Activated T-helper 9 cell treated with anti-CD3 and anti-CD28 coated beads, Interleukin-2, amount 50 U/mL, for 16 hours (primary cell): ENCODE results near the gene IFIT1.
"Not testable (repeated sequence)": the region's sequence is repeated elsewhere in the genome, so short reads cannot be mapped to it uniquely, and the experiment has no call there.

ENCODE experiments used
- DNase-seq: peaks from one replicate; pipeline ENCODE4 v3.0.0-alpha.2; 2020; ENCODE audit warnings: low read depth

The IFIT1 gene, protein sequence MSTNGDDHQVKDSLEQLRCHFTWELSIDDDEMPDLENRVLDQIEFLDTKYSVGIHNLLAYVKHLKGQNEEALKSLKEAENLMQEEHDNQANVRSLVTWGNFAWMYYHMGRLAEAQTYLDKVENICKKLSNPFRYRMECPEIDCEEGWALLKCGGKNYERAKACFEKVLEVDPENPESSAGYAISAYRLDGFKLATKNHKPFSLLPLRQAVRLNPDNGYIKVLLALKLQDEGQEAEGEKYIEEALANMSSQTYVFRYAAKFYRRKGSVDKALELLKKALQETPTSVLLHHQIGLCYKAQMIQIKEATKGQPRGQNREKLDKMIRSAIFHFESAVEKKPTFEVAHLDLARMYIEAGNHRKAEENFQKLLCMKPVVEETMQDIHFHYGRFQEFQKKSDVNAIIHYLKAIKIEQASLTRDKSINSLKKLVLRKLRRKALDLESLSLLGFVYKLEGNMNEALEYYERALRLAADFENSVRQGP

DNA sequence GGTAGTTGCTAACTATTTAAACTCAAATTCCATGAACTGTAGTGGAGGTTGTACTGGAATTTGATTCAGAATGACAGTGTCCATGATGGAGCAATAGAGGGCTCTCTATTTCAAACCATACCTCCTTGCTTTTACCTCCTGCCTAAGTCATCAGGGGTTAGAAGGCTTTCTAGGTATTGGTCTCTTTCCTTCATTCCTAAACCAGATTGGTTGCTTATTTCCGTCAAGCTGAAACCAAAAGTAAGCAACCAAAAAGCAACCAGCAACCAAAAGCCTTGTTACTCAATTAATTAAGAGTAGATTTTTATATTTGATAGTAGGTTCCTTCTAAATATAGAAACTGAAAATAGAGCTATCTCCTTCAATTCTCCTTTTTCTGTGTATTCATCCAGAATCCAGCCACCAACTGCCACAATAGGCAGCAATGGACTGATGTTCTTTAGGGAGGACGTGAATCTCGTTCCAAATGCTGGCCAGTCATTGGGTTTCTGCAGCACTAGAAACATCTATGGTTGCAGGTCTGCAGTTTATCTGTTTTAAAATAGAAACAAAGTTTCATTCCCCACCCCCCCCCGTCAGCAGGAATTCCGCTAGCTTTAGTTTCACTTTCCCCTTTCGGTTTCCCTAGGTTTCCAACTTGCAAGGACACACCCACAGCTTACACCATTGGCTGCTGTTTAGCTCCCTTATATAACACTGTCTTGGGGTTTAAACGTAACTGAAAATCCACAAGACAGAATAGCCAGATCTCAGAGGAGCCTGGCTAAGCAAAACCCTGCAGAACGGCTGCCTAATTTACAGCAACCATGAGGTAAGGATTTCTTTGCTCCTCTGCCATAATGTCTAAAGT, at the start of gene IFIT1:
Gene IFIT1 (plus strand): TSS at position 717 of the 850 bp plus-strand sequence. CDS start 90 bp downstream, at position 807.
- DNase-seq: peak; percentile 6

DNA sequence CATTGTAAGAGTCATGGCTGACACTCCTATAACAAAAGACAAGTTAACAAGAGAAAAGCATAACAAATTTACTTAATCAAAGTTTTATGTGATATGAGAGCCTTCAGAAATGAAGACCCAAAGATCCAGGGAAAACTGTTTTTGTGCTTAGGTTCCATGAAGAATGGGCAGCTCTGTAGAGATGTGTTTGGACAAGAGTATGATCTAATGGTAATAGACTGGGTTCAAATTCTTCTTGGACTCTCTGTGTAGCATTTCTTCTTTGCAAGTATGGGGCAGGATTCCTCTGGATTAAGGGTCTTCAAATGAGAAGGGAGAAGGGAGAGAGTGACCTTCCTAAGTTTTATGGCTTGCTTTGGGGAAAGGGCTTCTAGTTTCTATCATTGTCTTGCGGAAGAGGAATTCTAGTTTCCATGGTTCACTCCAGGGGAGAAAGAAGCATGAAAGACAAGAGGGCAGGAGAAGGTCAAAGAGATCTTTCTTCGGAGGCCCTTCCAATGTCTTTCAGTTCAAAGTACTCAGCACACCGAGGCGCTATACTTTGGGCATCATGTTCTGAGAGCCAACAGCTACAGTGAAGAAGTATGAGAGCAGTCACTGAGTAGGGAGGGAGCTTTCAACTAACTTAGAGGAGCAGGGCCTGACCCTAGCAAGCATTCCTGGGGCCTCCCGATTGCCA, 49.2 kb upstream of the IFIT1 start:
- DNase-seq: no peak

DNA sequence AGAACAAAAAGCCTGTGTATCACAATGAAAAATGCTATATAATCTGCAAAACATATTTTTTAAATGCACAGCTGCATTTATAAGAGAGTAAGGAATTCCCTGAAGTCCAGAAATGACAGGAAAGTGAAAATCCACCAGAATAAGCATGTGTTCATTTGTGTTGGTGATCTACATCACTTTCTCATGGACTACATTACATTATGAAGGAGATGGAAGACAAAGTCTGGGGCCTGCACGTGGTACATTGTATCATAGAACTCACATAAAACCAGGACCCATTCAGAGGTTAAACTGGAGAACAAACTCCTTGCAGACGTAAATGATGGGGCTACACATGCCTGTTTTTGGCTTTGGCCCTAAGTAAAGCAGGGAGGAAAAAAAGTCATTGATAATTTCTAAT, 48.3 kb upstream of the IFIT1 start:
- DNase-seq: no peak

DNA sequence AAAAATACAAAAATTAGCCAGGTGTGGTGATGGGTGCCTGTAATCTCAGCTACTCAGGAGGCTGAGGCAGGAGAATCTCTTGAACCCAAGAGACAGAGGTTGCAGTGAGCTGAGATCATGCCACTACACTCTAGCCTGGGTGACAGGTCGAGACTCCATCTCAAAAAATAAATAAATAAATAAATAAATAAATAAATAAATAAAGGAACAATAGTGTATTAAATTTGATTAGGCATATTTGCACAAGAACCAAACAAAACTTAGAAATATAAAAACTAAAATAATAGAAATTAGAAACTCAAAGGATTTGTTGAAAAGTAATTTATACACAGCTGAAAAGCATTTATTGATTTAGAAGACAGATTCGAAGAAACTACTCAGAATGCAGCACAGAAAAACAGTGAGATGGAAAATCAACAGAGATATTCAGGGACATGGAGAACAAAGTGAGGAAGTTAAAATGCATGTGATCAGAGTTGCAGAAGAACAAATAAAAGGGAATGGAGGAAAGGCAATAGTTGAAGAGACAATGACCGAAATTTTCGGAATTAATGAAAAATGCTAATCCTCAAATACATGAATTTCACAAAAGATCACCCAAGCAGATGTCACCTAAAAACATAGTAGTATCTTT, 46.9 kb upstream of the IFIT1 start:
- DNase-seq: no peak

DNA sequence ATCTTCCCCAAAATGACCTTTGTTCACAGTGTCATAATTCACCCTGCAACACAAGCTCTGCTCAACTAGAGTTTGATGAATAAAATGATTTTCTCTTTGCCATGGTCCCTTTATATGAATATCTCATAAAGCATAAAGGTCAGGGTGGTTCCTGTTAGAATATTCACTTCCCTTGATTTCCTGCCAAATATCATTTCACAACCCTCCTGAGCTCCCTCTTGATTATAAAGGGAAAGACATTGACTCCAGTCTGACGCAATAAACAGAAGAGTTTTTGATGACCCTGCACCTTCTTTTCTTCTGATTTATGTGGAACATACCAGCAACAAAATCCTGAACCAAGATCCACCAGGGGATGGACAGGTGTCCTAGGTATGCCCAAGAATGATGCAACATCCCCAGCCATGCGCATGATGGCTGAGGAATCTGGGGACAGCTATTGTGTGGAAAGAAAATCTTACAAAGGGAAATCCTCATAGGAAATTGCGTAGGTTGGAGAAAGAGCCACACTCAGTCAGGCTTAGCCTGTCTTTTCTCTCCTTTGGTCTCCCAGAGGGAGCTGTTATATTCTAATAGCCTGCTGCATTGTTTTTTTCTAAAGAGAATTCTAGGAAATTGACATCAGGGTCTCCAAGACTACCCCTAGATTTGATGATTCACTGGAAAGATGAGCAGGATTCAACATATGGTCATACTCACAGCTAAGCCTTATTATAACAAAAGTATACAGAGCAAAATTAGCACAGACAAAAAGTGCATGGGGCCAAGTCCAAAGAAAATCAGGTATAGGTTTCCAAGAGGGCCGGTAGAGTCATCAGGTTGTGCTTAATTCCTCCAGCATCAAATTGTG, 45.8 kb upstream of the IFIT1 start:
- no peak for DNase-seq

DNA sequence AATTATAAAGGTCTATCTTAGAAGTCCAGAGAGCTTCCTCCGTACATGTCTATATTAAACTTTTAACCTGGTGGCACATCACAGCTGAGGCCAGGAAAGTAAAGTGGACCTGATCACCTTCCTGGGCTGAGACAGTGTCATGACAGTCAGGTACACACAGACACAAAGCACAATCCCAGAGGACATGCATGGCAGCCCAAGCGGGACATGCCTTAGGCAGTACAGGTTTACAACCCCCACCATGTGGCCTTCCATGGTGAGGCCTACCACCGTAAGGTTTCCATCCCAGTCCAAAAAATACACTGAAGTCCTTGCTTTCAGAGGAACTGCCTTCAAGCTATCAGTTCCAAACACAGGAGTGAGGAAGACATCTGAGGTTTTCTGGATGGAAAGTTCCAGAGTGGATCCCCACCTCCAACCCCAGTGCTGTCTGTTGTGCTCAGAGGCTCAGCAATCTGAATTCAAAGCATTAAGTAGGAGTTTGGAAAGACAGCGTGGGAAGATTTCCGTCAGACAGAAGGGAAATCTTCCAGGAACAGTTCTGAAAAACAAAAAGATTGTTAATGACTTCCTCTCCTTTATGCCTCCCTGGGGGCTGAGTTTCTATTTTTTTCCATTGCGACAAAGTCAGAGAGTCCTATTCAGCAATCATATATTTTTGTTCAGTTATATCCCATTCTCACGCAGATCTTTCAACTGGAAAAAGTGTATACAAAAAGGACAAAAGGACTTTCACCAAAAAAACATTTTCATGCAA, 44.5 kb upstream of the IFIT1 start:
- no peak for DNase-seq

DNA sequence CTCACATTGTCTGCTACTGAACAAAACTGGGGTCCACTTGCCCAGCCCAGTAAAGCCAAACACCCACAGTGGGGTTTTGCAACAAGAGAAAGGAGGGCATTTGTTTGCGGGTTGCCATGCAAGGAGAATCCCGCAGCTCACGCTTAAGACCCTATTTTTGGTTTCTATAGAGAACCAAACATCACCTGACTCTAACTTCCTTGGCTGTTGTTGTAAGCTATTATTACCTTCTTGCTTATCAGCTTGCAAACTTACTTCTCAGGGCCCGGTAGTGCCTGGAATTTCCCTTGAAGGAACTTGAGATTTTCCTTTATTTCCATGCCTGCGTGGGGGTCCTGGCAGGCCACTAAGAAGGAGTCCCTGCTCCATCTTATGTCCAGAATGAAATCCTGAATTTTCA, 43.9 kb upstream of the IFIT1 start:
- DNase-seq: no peak

DNA sequence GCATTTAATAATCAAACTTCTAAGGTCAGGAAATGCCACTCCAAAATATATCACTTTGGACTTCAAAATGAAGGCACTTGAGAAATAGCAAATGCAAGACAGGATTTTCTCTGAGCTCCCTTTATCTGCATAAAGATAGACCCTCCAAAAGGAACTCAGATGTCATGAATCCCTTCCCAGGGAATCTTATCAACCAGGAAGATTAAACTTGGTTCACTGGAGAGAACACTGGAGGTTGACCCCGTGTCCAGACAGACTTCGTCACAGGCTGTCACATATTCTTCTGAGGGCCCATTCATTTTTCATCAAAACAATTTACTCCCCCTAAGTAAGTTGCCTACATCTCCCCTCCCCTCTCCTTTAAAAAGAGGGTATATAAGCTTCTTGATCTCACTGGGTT, 43.4 kb upstream of the IFIT1 start:
- no peak for DNase-seq

DNA sequence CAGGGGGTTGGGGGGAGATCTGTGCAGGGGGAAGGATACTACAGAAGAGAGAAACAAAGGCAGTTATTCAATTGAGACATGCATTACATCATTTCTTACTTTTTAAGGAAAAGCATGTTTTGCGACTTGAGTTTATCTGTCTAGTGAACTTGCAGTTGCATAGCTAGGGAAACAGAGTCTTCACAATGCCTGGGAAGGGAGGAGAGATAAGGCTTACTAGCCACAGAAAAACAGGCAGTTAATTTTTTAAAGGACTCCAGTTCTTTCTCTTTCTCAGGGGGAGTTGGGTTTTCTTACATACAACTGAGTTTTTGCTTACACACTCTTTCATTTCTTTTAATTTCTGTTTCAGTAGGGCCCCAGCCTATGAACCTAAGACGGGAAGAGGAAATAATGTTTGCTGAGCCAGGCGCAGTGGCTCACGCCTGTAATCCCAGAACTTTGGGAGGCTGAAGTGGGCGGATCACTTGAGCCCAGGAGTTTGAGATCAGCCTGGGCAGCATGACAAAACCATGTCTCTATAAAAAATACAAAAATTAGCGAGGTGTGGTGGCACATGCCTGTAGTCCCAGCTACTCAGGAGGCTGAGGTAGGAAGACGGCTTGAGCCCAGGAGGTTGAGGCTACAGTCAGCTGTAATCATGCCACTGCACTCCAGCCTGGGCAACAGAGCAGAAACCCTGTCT, 41.6 kb upstream of the IFIT1 start:
- not testable (repeated sequence) for DNase-seq

DNA sequence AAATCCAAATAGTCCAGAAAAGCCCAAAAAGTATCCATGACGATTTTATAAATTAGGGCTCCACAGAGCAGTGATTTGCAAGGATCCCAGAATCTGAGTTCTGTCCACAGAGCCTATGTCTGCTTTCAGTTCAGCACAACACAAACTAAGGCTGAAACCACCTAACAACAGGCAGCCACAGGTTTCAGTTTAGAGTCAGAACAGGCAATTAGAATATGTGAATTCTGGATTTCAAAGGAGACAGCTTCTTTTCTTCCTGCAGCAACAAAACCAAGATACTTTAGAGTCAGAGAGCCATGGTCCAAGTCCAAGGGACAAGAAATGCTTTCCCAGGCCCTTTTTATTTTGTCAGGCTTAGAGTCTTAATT, 41.0 kb upstream of the IFIT1 start:
- no peak for DNase-seq

DNA sequence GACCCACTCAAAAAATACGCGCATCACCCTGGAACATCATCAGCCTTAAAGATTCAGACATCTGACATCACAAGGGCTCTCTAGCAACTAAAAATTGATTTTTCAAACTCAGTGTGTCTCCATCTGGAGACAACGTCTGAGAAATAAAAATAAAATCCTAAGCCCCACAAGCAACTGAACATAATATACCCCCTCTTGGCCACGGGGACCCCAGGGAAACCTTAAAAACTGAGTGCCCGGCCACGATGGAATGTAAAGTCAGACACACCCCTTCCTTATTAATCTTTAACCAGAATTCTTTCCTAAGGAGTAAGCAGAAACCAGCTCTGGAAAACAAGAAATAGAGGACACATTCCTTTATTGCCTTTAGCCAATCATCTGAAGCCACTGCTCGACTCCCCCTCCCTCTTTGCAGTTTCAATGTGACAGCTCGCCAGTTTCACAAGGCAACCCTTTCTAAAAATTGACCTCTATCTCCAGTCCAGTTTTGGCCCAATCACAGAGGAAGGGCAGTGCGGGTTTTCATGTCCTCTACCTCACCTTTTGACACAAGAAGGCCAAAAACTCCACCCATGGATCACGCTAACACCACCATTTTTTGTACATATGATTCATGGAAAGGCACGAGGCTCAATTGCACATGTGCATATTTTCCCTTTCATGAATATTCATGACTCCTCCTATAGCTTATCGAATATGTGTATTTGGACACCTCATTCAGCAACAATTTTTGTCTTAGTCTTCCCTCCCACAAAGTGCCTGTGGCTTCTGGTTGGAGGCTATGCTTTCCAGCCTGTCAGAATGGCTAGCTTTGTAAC, 40.4 kb upstream of the IFIT1 start:
- DNase-seq: no peak

DNA sequence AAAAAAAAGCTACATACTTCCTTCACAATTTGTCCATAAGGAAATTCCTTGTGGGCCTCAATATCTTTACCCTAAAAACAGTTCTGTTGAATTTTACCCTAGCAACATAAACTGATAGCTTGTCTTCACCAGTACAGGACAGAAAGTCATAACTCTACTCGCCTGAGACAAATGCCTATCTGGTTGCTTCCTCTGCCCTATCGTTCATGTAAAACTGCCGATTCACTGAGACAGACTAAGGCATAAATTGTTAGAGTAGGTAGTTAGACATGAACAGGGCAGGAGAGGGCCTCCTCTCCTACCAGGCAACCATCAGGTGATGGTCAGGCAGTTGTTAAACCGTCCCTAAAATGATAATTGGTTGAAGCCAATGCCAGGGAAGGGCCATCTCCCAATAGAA, 39.6 kb upstream of the IFIT1 start:
- DNase-seq: no peak

DNA sequence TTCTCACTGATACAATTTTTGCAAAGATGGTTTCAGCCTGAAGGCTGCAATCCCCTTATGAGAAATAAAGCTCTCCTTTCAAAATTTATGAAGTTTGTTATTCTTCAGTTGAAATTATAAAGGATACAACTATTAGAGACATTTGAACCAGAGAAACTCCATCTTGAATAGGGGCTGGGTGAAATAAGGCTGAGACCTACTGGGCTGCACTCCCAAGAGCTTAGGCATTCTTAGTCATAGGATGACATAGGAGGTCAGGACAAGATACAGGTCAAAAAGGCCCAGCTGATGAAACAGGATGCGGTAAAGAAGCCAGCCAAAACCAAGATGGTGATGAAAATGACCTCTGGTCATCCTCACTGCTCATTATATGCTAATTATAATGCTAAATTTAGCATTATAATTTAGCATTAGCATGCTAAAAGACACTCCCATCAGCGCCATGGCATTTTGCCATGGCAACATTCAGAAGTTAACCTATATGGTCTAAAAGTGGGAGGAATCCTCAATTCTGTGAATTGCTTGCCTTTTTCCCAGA, 37.0 kb upstream of the IFIT1 start:
- DNase-seq: no peak

DNA sequence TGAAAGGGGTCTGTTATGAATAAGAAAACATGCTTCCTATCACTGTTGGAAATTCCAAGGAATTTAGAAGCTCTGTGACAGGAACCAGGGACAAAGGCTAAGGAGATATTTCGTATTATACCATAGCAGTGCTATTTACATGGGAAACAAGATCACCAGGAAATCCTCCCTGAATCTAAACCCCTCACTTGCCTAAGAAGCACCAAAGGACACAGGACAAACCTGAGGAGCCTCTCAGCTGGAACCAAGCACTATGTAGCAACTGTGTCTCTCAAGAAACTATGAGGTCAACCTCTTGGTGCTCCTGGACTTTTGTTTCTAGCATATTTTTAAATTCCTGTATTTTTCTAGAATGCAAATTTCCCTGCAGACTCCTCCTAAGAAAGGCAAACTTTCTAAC, 35.3 kb upstream of the IFIT1 start:
- DNase-seq: no peak

DNA sequence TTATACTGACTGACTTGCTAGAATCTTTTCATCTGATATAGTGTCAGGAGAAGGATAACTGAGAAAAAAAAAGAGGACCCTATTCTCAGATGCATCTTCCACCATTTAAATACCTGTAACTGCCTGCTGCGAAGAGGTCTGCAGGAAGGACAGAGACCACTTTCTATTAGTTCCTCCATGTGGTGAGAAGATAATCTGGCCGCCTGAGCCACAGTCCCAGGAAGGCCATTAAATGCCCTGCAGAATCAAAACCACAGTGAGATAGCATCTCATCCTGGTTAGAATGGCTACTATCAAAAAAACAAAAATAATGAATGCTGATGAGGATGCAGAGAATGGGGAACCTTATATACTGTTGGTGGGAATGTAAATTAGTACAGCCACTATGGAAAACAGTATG, 34.4 kb upstream of the IFIT1 start:
- no peak for DNase-seq

DNA sequence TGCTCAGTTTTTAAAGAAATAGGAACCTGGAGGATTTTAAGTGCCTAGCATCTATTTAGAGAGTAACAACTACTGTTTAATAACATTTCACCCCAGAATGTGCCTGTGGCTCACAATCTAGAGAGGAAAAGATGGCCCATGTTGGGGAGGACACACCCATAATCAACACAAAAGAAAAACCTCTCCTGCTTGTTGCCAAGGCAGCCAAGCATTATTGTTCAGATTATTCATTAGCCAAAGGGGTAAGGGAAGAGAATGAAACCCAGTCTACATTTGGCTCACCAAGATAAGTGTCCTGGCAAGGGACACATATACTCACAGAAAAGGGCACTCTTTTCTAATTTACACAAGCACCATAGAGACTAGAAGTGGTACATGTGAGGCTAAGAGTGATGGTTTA, 32.3 kb upstream of the IFIT1 start:
- no peak for DNase-seq

DNA sequence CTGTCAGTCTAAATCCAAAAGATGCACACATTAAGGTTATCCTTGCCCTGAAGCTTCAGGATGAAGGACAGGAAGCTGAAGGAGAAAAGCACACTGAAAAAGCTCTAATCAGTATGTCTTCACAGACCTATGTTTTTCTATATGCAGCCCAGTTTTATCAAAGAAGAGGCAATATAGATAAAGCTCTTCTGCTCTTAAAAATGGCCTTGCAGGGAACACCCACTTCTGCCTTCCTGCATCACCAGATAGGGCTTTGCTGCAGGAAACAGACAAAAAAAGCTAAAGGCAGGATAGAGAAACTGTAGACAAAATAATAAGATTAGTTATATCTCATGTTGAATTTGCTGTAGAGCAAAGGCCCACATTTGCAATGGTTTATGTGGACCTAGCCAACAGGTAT, 29.5 kb upstream of the IFIT1 start:
- DNase-seq: no peak

DNA sequence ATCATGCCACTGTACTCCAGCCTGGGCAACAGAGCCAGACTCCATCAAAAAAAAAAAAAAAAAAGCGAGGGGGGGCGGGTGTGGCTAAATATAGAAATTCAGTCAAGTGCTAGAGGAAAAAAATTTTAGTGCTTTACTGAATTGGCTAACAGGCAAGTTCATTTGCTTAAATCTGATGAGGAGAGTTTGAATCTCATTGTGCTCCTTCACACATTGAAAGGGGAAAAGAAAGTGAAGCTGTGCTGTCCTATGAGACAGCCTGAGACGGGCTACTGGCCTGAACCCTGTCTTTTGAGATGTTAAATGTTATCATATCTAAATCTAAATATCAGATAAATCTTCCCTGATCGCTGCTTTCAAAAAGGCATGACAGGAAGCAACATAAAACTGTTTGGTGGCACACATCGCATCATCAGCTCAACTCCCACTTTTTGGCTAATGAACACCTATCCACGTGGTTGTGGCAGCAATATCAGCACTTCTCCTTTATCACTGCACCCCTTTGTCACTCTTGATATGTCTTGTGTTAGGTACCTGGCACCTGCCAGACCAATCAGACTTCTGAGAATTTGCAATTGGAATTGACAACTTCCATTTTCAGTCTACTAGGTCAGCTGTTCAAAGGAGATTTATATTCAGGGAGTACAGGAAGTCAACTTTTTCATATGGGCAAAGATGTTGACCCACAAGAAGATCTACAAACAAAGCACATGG, 28.5 kb upstream of the IFIT1 start:
- DNase-seq: no peak
